Smooth muscle cell (in vitro differentiated cells): ENCODE measurements around the gene BTN2A1. TPM values are rescaled to one million over a fixed set of nuclear protein-coding genes. Genes with fewer than 3 reads are reported as not detected.

Experiments
- DNase-seq: peaks from one replicate; lab custom pipeline; 2025; ENCODE audit not compliant: unreplicated experiment; lab: John Stamatoyannopoulos, UW
- H2AFZ ChIP-seq: fragments of 200-600 bp; sonication (generic); 2 replicates; pipeline ENCODE4 v1.6.0; 2016; ENCODE audit warnings: antibody characterized with exemption, low read depth, mild to moderate bottlenecking
- H3F3A ChIP-seq: fragments of 200-600 bp; sonication (generic); 2 replicates; pipeline ENCODE4 v1.6.0; 2017; ENCODE audit warnings: antibody characterized with exemption, low read depth
- H3K27ac ChIP-seq: fragments of 200-600 bp; sonication (generic); 2 replicates; pipeline ENCODE4 v1.5.1; 2016; ENCODE audit warnings: low read depth, mild to moderate bottlenecking
- H3K27me3 ChIP-seq: fragments of 200-600 bp; sonication (generic); 2 replicates; pipeline ENCODE4 v1.6.1; 2016; ENCODE audit warnings: low read depth, mild to moderate bottlenecking
- H3K36me3 ChIP-seq: fragments of 200-600 bp; sonication (generic); 2 replicates; pipeline ENCODE4 v1.5.1; 2016; ENCODE audit warnings: low read depth
- H3K4me1 ChIP-seq: fragments of 200-600 bp; sonication (generic); 2 replicates; pipeline ENCODE4 v1.5.1; 2016; ENCODE audit warnings: low read depth
- H3K4me2 ChIP-seq: fragments of 200-600 bp; sonication (generic); 2 replicates; pipeline ENCODE4 v1.6.0; 2016; ENCODE audit warnings: mild to moderate bottlenecking
- H3K4me3 ChIP-seq: fragments of 200-600 bp; sonication (generic); 2 replicates; pipeline ENCODE4 v1.5.1; 2016; ENCODE audit warnings: mild to moderate bottlenecking
- H3K79me2 ChIP-seq: fragments of 200-600 bp; sonication (generic); 2 replicates; pipeline ENCODE4 v1.6.0; 2016; ENCODE audit warnings: low read depth, mild to moderate bottlenecking
- H3K9ac ChIP-seq: fragments of 200-600 bp; sonication (generic); 2 replicates; pipeline ENCODE4 v1.6.0; 2016; ENCODE audit warnings: low read depth
- H3K9me3 ChIP-seq: fragments of 200-600 bp; sonication (generic); replicated peaks from 2 replicates; pipeline ENCODE4 v1.5.1; 2016; ENCODE audit warnings: low read depth
- H4K20me1 ChIP-seq: fragments of 200-600 bp; sonication (generic); 2 replicates; pipeline ENCODE4 v1.6.0; 2016; ENCODE audit warnings: low read depth
- CTCF ChIP-seq: fragments of 200-600 bp; sonication (generic); IDR thresholded peaks from 2 replicates; pipeline ENCODE4 v1.5.1; 2017; ENCODE audit warnings: borderline replicate concordance, mild to moderate bottlenecking, antibody characterized with exemption; ENCODE audit not compliant: insufficient read depth, poor library complexity, severe bottlenecking
- WGBS: methylation state at CpG from one replicate; pipeline ENCODE4 v1.1.7; 2016; ENCODE audit warnings: low lambda C conversion rate; 5-methylcytosine and 5-hydroxymethylcytosine counted together
- polyA plus RNA-seq: library from polyadenylated mRNA; unstranded; fragments of >200 nt; fragmentation: Nextera tagmentation; extraction: Ambion mirVana; gene quantifications from 2 replicates; pipeline ENCODE4 v1.2.1, GENCODE V29; 2016
- total RNA-seq: library from RNA; depleted of rRNA; stranded (reverse); fragments of >200 nt; gene quantifications from 2 replicates; pipeline ENCODE4 v1.2.3, GENCODE V29; 2014

Gene BTN2A1
- total and polyA plus RNA-seq, 2 experiments from 2014 or later: 36.3 to 40.5 TPM

GRCh38 chr6:26486358-26486757 is 28.6 kb downstream of the BTN2A1 start:
- WGBS: 88% methylated on average over 5 of the region's 5 CpGs
- no peaks in the 10 kb centered on the region for H3K4me1 ChIP-seq
- H3K9ac ChIP-seq: no peak overlapping the region
- no peak for TF ChIP-seq CTCF
- no peak overlapping the region for H3K27ac ChIP-seq
- H3K36me3 ChIP-seq: no peaks in the 10 kb centered on the region
- H2AFZ ChIP-seq: no peak overlapping the region
- DNase-seq: no peak
- no peaks in the 10 kb centered on the region for H3K79me2 ChIP-seq
- H3K9me3 ChIP-seq: no peaks in the 10 kb centered on the region
- no peak overlapping the region for H3K4me3 ChIP-seq
- H3K27me3 ChIP-seq: no peaks in the 10 kb centered on the region
- H4K20me1 ChIP-seq: no peaks in the 10 kb centered on the region
- H3F3A ChIP-seq: no peaks in the 10 kb centered on the region
- no peak overlapping the region for H3K4me2 ChIP-seq

- H3K79me2 ChIP-seq: no peaks in the 10 kb centered on the region
- H3K9ac ChIP-seq: no peak overlapping the region
- DNase-seq: no peak
- no peak overlapping the region for H2AFZ ChIP-seq
- 88% methylated on average over 1 of the region's 1 CpG for WGBS
- no peaks in the 10 kb centered on the region for H3K27me3 ChIP-seq
- no peak overlapping the region for H3K4me2 ChIP-seq
- no peaks in the 10 kb centered on the region for H3K36me3 ChIP-seq
- no peaks in the 10 kb centered on the region for H3F3A ChIP-seq
- H4K20me1 ChIP-seq: no peaks in the 10 kb centered on the region
- no peak overlapping the region for H3K27ac ChIP-seq
- H3K4me1 ChIP-seq: no peaks in the 10 kb centered on the region
- no peak for TF ChIP-seq CTCF
- no peaks in the 10 kb centered on the region for H3K9me3 ChIP-seq
- no peak overlapping the region for H3K4me3 ChIP-seq
Measured at GRCh38 chr6:26487466-26487865, 29.7 kb downstream of the BTN2A1 start.

DNA sequence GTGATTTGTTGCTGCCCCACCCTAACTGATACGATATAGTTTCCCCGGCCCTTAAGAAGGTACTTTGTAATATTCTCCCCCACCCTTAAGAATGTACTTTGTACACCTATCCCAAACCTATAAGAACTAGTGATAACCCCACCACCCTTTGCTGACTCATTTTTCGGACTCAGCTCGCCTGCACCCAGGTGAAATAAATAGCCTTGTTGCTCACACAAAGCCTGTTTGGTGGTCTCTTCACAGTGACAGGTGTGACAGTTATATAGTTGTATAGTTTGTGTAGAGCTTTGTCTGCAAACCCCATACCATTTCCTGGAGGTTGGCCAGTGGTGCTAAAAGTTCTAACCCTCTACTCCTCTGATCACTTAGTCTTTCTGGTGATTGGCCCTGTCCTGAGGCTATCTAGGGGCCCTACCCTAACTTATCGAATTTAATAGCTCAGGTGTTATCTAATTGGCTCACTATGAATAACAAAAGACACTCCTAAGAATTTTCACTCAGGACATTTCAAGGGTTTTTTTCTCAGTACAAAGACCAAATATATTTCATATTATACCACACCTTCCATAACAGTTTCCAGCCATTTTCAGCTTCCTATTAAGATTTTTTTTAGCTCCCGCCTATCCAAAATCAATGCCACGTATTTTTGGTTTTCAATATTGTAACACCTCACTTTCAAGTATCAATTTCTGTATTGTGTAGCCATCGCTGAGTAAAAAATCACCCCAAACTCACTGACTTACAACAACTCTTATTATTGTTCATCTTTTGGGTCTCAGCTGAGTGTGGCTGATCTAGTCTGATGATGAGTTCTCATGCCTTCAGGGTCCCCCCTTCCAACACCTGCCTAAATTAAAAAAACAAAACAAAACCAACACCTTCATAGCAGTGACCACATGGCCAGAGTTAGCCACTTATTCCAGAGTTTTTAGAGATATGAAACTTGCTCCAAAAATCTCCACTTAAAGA is 32.5 kb downstream of the BTN2A1 start:
- H4K20me1 ChIP-seq: no peaks in the 10 kb centered on the region
- no peak overlapping the region for H3K4me3 ChIP-seq
- H3F3A ChIP-seq: no peaks in the 10 kb centered on the region
- WGBS: 92% methylated on average over 8 of the region's 8 CpGs
- no peak overlapping the region for H2AFZ ChIP-seq
- H3K79me2 ChIP-seq: no peaks in the 10 kb centered on the region
- H3K27me3 ChIP-seq: peaks cover 3% of the 10 kb centered on the region
- no peak overlapping the region for H3K9ac ChIP-seq
- DNase-seq: no peak
- H3K27ac ChIP-seq: no peak overlapping the region
- H3K4me1 ChIP-seq: no peaks in the 10 kb centered on the region
- no peak overlapping the region for H3K4me2 ChIP-seq
- H3K9me3 ChIP-seq: no peaks in the 10 kb centered on the region
- no peaks in the 10 kb centered on the region for H3K36me3 ChIP-seq
- TF ChIP-seq CTCF: no peak
